Esophagus squamous epithelium (tissue), 5 donors: Measurements from ENCODE around the gene CDK11B. TPM values are rescaled to one million over a fixed set of nuclear protein-coding genes. Genes with fewer than 3 reads are reported as not detected.

ENCODE experiments used
- DNase-seq: peaks from one replicate; lab custom pipeline; 2025; lab: John Stamatoyannopoulos, UW
- H3K27ac ChIP-seq, 4 donors: fragments of 200-600 bp; sonication (generic); one replicate each; pipeline ENCODE4 v1.5.1; 2016 to 2019; ENCODE audit warnings: mild to moderate bottlenecking in 1 of 4
- H3K27me3 ChIP-seq, 4 donors: fragments of 200-600 bp; sonication (generic); 1 replicate in 3 of 4; 2 replicates in 1 of 4; pipeline versions ENCODE4 v1.5.1 to v1.6.0; 2017 to 2021; ENCODE audit warnings: antibody characterized with exemption in 1 of 4
- H3K36me3 ChIP-seq, 3 donors: fragments of 200-600 bp; sonication (generic); one replicate each; pipeline ENCODE4 v1.5.1; 2016 to 2019
- H3K4me1 ChIP-seq, 3 donors: fragments of 200-600 bp; sonication (generic); one replicate each; pipeline ENCODE4 v1.5.1; 2017 to 2019
- H3K4me3 ChIP-seq, 4 donors: fragments of 200-600 bp; sonication (generic); 1 replicate in 3 of 4; 2 replicates in 1 of 4; pipeline ENCODE4 v1.5.1; 2016 to 2019; ENCODE audit warnings: mild to moderate bottlenecking in 2 of 4, moderate library complexity in 1 of 4
- H3K9me3 ChIP-seq, 3 donors: fragments of 200-600 bp; sonication (generic); one replicate each; pipeline ENCODE4 v1.5.1; 2016 to 2019
- POLR2A ChIP-seq, 4 donors: fragments of 450-650 bp; IDR thresholded peaks; one replicate each; pipeline ENCODE4 v1.6.1; 2017; ENCODE audit warnings: antibody characterized with exemption in 4 of 4, mild to moderate bottlenecking in 4 of 4, moderate library complexity in 3 of 4
- WGBS, 2 donors: methylation state at CpG; one replicate each; pipeline ENCODE4 v1.1.5; 2018; 5-methylcytosine and 5-hydroxymethylcytosine counted together
- intact Hi-C: fragments of 100-400 bp; cut with DNase I; formaldehyde crosslinking; loops from one replicate; pipeline ENCODE4 v1.15.0; 2022
- total RNA-seq, 4 donors: library from RNA; depleted of rRNA; stranded (reverse); fragments of >200 nt; gene quantifications; one replicate each; pipeline ENCODE4 v1.1.0, GENCODE V29; 2016
- TF ChIP-seq, protein P1 (sequence below), 6 experiments: fragments of 450-650 bp in 4 of 6; fragments of 200-600 bp in 2 of 6; sonication (generic) in 2 of 6; IDR thresholded peaks; one replicate each; pipeline ENCODE4 v1.5.1; 2016 to 2019; ENCODE audit warnings: antibody characterized with exemption in 6 of 6, mild to moderate bottlenecking in 4 of 6, moderate library complexity in 4 of 6
- donor health status: DM: yes; HTN: yes; CAD: no.

Gene CDK11B
- total RNA-seq, 4 donors from 2014 or later = 10.1 to 17.2 (median 13.7) TPM

DNA sequence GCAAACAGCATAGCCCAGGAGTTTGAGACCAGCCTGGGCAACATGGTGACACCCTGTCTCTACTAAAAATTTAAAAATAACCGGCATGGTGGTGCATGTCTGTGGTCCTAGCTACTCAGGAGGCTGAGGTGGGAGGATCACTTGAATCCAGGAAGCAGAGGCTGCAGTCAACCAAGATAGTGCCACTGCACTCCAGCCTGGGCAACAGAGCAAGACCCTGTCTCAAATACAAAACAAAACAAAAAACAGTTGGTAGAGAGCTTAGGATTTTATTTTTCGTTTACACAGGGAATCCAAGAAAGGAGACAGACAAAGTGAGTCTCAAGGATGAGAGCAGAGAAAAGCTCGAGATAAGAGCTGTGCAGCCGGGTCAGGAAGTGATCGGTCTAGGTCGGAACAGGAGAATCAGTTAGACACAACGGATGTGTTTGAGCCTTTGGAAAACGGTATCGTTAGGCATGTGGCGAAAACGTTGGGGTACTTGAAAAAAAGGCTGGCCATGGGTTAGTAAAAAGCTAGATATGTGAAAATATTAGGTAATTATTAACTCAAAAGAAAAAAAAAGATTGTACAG is 45.2 kb downstream of the CDK11B start:
- TF ChIP-seq, protein P1, sequence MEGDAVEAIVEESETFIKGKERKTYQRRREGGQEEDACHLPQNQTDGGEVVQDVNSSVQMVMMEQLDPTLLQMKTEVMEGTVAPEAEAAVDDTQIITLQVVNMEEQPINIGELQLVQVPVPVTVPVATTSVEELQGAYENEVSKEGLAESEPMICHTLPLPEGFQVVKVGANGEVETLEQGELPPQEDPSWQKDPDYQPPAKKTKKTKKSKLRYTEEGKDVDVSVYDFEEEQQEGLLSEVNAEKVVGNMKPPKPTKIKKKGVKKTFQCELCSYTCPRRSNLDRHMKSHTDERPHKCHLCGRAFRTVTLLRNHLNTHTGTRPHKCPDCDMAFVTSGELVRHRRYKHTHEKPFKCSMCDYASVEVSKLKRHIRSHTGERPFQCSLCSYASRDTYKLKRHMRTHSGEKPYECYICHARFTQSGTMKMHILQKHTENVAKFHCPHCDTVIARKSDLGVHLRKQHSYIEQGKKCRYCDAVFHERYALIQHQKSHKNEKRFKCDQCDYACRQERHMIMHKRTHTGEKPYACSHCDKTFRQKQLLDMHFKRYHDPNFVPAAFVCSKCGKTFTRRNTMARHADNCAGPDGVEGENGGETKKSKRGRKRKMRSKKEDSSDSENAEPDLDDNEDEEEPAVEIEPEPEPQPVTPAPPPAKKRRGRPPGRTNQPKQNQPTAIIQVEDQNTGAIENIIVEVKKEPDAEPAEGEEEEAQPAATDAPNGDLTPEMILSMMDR (IDR thresholded peaks at IDR 0.05) = no peak
- no peak for TF ChIP-seq POLR2A (IDR thresholded peaks at IDR 0.05)
- H3K36me3 ChIP-seq = peaks cover 0 to 20% (median 3%) of the 10 kb centered on the region in 3 donors
- H3K27me3 ChIP-seq = no peaks in the 10 kb centered on the region
- H3K27ac ChIP-seq = no peak overlapping the region
- WGBS, 2 donors = 72 to 80% methylated on average over 11 of the region's 11 CpGs
- peaks cover 24 to 49% (median 25%) of the 10 kb centered on the region in 3 donors for H3K4me1 ChIP-seq
- H3K9me3 ChIP-seq = no peaks in the 10 kb centered on the region
- peak overlapping the region in 2 of 4 donors; percentile 91 to 92 for H3K4me3 ChIP-seq
- intact Hi-C loops = no loop called here
- no peak for DNase-seq

DNA sequence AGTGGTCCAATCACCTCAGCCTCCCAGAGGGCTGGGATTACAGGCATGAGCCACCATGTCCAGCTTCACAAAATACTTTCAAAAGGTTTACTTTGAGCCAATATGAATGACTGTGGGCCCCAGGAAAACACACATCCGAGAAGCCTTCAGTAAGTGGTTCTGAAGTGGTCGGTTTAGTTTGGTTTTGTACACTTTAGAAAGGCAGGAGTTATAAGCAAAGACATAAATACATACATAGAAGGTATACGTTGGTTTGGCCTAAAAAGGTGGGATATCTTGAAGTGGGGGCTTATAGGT is 46.8 kb downstream of the CDK11B start:
- Histone ChIP-seq H3K4me1 (peaks cover 21 to 34% (median 22%) of the 10 kb centered on the region in 3 donors), H3K36me3 (peaks cover 0 to 5% (median 0%) of the 10 kb centered on the region in 3 donors), H3K9me3 (no peaks in the 10 kb centered on the region), H3K4me3 (no peak overlapping the region), H3K27ac (no peak overlapping the region), H3K27me3 (no peaks in the 10 kb centered on the region)
- DNase-seq = no peak
- 73 to 90% methylated on average over 3 of the region's 3 CpGs for WGBS, 2 donors
- intact Hi-C loops = no loop called here
- TF ChIP-seq, protein P1 (IDR thresholded peaks at IDR 0.05) = no peak
- TF ChIP-seq POLR2A (IDR thresholded peaks at IDR 0.05) = no peak

DNA sequence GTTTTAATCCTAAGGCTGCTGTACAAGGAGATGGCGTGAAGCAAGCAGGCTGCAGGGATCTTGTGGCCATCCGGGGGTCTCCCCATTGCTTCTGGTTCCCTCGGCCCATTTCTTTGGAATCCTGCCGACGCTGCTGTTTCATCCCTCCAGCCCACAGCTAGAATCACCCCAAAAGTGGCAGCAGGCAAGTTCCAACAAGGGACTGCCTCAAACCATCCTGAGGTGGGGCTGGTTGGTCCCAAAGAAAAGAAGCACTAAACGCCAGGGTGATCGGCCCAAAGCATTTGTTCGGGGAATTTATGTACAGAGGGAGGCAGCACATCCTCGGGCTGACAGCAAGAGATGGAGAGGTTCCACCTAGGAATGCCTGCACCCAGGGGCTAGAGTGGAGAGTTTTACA is 48.0 kb downstream of the CDK11B start:
- WGBS, 2 donors = 57 to 69% methylated on average over 5 to 7 of the region's 9 CpGs
- H3K4me3 ChIP-seq = no peak overlapping the region
- H3K36me3 ChIP-seq = peaks cover 0 to 4% (median 0%) of the 10 kb centered on the region in 3 donors
- TF ChIP-seq, protein P1 (IDR thresholded peaks at IDR 0.05) = no peak
- no peak for TF ChIP-seq POLR2A (IDR thresholded peaks at IDR 0.05)
- no peaks in the 10 kb centered on the region for H3K9me3 ChIP-seq
- no peaks in the 10 kb centered on the region for H3K27me3 ChIP-seq
- H3K27ac ChIP-seq = peak overlapping the region in 2 of 4 donors; percentile 11 to 58
- DNase-seq = no peak
- intact Hi-C loops = no loop called here
- H3K4me1 ChIP-seq = peaks cover 11 to 25% (median 14%) of the 10 kb centered on the region in 3 donors

DNA sequence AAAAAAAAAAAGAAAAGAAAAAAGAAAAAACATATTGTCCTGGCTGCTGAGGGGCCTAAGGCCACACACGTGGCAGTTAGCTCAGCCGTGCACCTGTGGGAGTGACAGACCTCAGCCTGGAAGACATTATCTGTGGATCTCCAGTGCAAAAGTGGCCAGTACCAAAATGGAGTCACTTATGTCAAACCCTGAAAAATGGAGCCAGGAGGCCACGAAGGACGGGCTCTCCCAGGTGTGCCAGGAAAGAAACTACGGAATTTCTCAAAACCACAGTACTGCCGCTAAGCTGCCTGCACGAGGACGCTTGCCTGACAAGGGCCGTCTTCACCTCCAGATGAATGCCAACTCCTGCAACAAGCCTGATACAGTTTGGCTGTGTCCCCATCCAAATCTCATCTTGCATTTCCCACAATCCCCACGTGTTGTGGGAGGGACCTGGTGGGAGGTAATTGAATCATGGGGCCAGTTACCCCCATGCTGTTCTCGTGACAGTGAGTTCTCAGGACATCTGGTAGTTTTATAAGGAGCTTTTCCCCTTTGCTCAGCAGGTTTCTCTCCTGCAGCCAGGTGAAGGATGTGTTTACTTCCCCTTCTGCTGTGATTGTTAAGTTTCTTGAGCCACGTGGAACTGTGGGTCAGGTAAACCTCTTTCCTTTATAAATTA is 48.9 kb downstream of the CDK11B start:
- intact Hi-C loops = no loop called here
- H3K27ac ChIP-seq = no peak overlapping the region

DNA sequence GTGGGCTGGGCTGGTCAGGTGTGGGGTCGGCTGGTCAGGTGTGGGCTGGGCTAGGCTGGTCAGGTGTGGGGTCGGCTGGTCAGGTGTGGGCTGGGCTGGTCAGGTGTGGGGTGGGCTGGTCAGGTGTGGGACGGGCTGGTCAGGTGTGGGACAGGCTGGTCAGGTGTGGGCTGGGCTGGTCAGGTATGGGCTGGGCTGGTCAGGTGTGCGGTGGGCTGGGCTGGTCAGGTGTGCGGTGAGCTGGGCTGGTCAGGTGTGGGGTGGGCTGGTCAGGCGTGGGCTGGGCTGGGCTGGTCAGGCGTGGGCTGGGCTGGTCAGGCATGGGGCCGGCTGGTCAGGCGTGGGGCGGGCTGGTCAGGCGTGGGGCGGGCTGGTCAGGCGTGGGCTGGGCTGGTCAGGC is 52.6 kb downstream of the CDK11B start:
- intact Hi-C loops = no loop called here
- TF ChIP-seq, protein P1 (IDR thresholded peaks at IDR 0.05) = no peak
- TF ChIP-seq POLR2A (IDR thresholded peaks at IDR 0.05) = no peak

More for the DNA sequence above, 48.9 kb downstream of the CDK11B start:
- TF ChIP-seq, protein P1 (IDR thresholded peaks at IDR 0.05) = no peak
- TF ChIP-seq POLR2A (IDR thresholded peaks at IDR 0.05) = no peak
- peaks cover 11 to 24% (median 14%) of the 10 kb centered on the region in 3 donors for H3K4me1 ChIP-seq
- peaks cover 0 to 4% (median 0%) of the 10 kb centered on the region in 3 donors for H3K36me3 ChIP-seq
- no peak overlapping the region for H3K4me3 ChIP-seq
- H3K27me3 ChIP-seq = peaks cover 0 to 3% (median 0%) of the 10 kb centered on the region in 4 donors
- 59 to 76% methylated on average over 10 of the region's 12 CpGs for WGBS, 2 donors
- no peaks in the 10 kb centered on the region for H3K9me3 ChIP-seq
- DNase-seq = no peak

More for the DNA sequence above, 52.6 kb downstream of the CDK11B start:
- peaks cover 0 to 33% (median 0%) of the 10 kb centered on the region in 4 donors for H3K27me3 ChIP-seq
- H3K4me3 ChIP-seq = no peak overlapping the region
- DNase-seq = no peak
- H3K36me3 ChIP-seq = no peaks in the 10 kb centered on the region
- no peaks in the 10 kb centered on the region for H3K9me3 ChIP-seq
- no peaks in the 10 kb centered on the region for H3K4me1 ChIP-seq
- WGBS, 2 donors = 80% methylated on average over 1 of the region's 13 CpGs; no CpG with 5 or more reads in 1 of the 2 donors
- no peak overlapping the region for H3K27ac ChIP-seq
